ENCODE results near the gene UIMC1. TPM values are rescaled to one million over a fixed set of nuclear protein-coding genes. Genes with fewer than 3 reads are reported as not detected.

UIMC1 gene
- total and polyA plus RNA-seq, 8 donors = 11.6 to 81.7 (median 33.2) TPM

GRCh38 chr5:177036921-177037320 lies 30.3 kb upstream of the UIMC1 start:
- Histone ChIP-seq H3K27me3 (no peaks in the 10 kb centered on the region), H3K36me3 (peaks cover 5 to 32% (median 24%) of the 10 kb centered on the region in 4 donors), H3K27ac (no peak overlapping the region), H3K9me3 (no peaks in the 10 kb centered on the region), H3K4me1 (peaks cover 0 to 15% (median 5%) of the 10 kb centered on the region in 4 donors), H3K4me3 (no peak overlapping the region)
- intact Hi-C loops (cut with DNase I; ENCODE audit: low total_unique reads) = no loop called here
- no peak for DNase-seq
- 81 to 96% (median 93%) methylated on average over 5 of the region's 5 CpGs for WGBS, 5 donors
- no peak for TF ChIP-seq POLR2A (IDR thresholded peaks at IDR 0.05)
- TF ChIP-seq CTCF (IDR thresholded peaks at IDR 0.05) = no peak
- no peak for TF ChIP-seq POLR2AphosphoS5 (IDR thresholded peaks at IDR 0.05)
- no peak for TF ChIP-seq EP300 (IDR thresholded peaks at IDR 0.05)

DNA sequence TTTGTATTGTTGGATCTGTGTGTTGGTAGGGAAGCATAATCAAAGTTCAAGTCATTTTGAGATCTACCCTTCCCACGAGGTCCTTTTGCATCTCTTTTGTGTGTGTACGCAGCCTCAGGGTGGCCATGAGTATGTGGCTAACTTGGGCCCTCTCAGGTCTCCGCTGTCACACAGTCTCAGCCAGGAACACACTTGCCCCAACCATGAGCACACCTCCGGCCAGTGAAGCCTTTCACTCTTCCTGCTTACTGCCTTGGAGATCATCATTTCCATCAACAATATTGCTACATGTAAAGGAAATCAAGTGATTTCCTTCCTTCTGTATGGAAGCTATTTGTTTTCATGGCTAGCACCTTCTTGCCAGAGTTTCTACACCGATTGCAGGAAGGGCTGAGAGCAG lies 29.9 kb upstream of the UIMC1 start:
- H3K27me3 ChIP-seq = no peaks in the 10 kb centered on the region
- no peak overlapping the region for H3K4me3 ChIP-seq
- TF ChIP-seq POLR2AphosphoS5 (IDR thresholded peaks at IDR 0.05) (no peak), EP300 (IDR thresholded peaks at IDR 0.05) (no peak), POLR2A (IDR thresholded peaks at IDR 0.05) (no peak), CTCF (IDR thresholded peaks at IDR 0.05) (no peak)
- 68 to 78% (median 76%) methylated on average over 5 of the region's 5 CpGs for WGBS, 5 donors
- no peak for DNase-seq
- H3K27ac ChIP-seq = no peak overlapping the region
- peaks cover 0 to 27% (median 19%) of the 10 kb centered on the region in 4 donors for H3K36me3 ChIP-seq
- no peaks in the 10 kb centered on the region for H3K9me3 ChIP-seq
- intact Hi-C loops (cut with DNase I; ENCODE audit: low total_unique reads) = no loop called here
- peaks cover 0 to 15% (median 5%) of the 10 kb centered on the region in 4 donors for H3K4me1 ChIP-seq

- WGBS, 5 donors = 57 to 93% (median 78%) methylated on average over 1 of the region's 1 CpG
- TF ChIP-seq POLR2A (IDR thresholded peaks at IDR 0.05) = no peak
- no peak for TF ChIP-seq EP300 (IDR thresholded peaks at IDR 0.05)
- no peak for TF ChIP-seq POLR2AphosphoS5 (IDR thresholded peaks at IDR 0.05)
- no peak for TF ChIP-seq CTCF (IDR thresholded peaks at IDR 0.05)
- Histone ChIP-seq H3K4me3 (no peak overlapping the region), H3K27me3 (no peaks in the 10 kb centered on the region), H3K36me3 (peaks cover 0 to 23% (median 14%) of the 10 kb centered on the region in 4 donors), H3K9me3 (peaks cover 0 to 1% (median 0%) of the 10 kb centered on the region in 4 donors), H3K4me1 (peaks cover 0 to 12% (median 5%) of the 10 kb centered on the region in 4 donors), H3K27ac (no peak overlapping the region)
- intact Hi-C loops (cut with DNase I; ENCODE audit: low total_unique reads) = no loop called here
- DNase-seq = no peak
Measured at GRCh38 chr5:177035976-177036375, 29.4 kb upstream of the UIMC1 start.

DNA sequence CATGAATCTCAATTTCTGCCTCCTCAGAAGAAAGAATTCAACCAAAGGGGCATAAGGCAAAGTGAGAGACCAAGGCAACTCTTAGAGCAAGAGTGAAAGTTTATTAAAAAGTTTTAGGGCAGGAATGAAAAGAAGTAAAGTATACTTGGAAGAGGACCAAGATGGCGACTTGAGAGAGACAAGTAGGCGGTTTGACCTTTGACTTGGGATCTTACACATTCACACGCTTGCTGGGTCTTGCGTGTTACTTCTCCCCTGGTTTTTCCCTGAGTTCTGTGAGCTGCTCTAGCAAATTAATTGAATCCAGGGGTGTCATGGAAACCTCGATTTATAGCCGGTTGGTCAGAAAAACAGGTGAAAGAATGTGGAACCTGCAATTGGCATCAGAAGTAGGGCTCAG lies 22.9 kb upstream of the UIMC1 start:
- Histone ChIP-seq H3K4me1 (peaks cover 0 to 11% (median 6%) of the 10 kb centered on the region in 4 donors), H3K9me3 (peaks cover 0 to 4% (median 0%) of the 10 kb centered on the region in 4 donors), H3K4me3 (no peak overlapping the region), H3K27ac (no peak overlapping the region), H3K36me3 (peaks cover 0 to 35% (median 25%) of the 10 kb centered on the region in 4 donors), H3K27me3 (no peaks in the 10 kb centered on the region)
- WGBS, 5 donors = 91 to 98% (median 94%) methylated on average over 6 of the region's 6 CpGs
- TF ChIP-seq CTCF (IDR thresholded peaks at IDR 0.05) (no peak), POLR2AphosphoS5 (IDR thresholded peaks at IDR 0.05) (no peak), POLR2A (IDR thresholded peaks at IDR 0.05) (no peak), EP300 (IDR thresholded peaks at IDR 0.05) (no peak)
- DNase-seq = no peak
- intact Hi-C loops (cut with DNase I; ENCODE audit: low total_unique reads) = no loop called here

Measured in stomach (tissue), 9 donors.